ENCODE data around the gene CAMKMT.

DNA sequence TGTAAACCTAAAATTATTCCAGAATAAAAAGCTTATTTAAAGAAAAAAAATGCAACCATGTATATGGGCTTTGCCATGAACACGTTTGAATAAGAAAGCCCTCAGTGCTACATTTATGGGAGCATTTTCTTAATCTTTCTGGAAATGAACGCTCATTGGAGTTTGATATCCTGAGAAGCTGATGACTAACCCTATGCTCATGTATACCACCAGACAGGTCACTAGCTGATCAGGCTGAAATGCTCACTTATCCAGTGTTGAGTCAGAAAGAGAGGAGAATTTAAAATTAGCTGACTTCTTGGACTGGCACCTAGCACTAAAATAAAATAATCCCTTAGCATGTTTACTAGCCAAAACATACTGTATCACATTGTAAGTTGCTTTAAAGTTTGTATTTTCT lies 324.8 kb downstream of the CAMKMT start:
- TF ChIP-seq, protein P1, sequence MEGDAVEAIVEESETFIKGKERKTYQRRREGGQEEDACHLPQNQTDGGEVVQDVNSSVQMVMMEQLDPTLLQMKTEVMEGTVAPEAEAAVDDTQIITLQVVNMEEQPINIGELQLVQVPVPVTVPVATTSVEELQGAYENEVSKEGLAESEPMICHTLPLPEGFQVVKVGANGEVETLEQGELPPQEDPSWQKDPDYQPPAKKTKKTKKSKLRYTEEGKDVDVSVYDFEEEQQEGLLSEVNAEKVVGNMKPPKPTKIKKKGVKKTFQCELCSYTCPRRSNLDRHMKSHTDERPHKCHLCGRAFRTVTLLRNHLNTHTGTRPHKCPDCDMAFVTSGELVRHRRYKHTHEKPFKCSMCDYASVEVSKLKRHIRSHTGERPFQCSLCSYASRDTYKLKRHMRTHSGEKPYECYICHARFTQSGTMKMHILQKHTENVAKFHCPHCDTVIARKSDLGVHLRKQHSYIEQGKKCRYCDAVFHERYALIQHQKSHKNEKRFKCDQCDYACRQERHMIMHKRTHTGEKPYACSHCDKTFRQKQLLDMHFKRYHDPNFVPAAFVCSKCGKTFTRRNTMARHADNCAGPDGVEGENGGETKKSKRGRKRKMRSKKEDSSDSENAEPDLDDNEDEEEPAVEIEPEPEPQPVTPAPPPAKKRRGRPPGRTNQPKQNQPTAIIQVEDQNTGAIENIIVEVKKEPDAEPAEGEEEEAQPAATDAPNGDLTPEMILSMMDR (IDR thresholded peaks at IDR 0.05), result no peak
- TF ChIP-seq POLR2A (IDR thresholded peaks at IDR 0.05) (no peak), POLR2AphosphoS5 (IDR thresholded peaks at IDR 0.05) (no peak)
